Stimulated activated CD8-positive, alpha-beta memory T cell treated with anti-CD3 and anti-CD28 coated beads, Interleukin-4, amount 100 ng/mL, for 48 hours (primary cell): ENCODE data around the gene VSTM2B.
A peak's percentile ranks its signal among the peaks of the same experiment; 100 is the strongest.
"Not testable (repeated sequence)": the region's sequence is repeated elsewhere in the genome, so short reads cannot be mapped to it uniquely, and the experiment has no call there.

ENCODE experiments used
- DNase-seq: peaks from one replicate; pipeline ENCODE4 v3.0.0-alpha.2; 2020

VSTM2B gene

GRCh38 chr19:29525901-29526729 is at the start of gene VSTM2B:
VSTM2B (plus strand) TSS chr19:29525994; CDS start chr19:29526584, 590 bp downstream.
- no peak for DNase-seq

GRCh38 chr19:29476528-29476927 is 49.3 kb upstream of the VSTM2B start:
- no peak for DNase-seq

- DNase-seq, result no peak
These were observed 47.8 kb upstream of the VSTM2B start for GRCh38 chr19:29477831-29478577.

- DNase-seq, result peak; percentile 41
These were observed 46.9 kb upstream of the VSTM2B start for GRCh38 chr19:29478578-29479565.

GRCh38 chr19:29479941-29480340 is 45.9 kb upstream of the VSTM2B start:
- DNase-seq, result peak; percentile 5

GRCh38 chr19:29480507-29480906 is 45.3 kb upstream of the VSTM2B start:
- DNase-seq, result no peak

GRCh38 chr19:29482855-29483640 is 42.7 kb upstream of the VSTM2B start:
- DNase-seq, result no peak

GRCh38 chr19:29483641-29483920 is 42.2 kb upstream of the VSTM2B start:
- peak; percentile 6 for DNase-seq

GRCh38 chr19:29483944-29484581 is 41.7 kb upstream of the VSTM2B start:
- peak; percentile 12 for DNase-seq

- no peak for DNase-seq
These were observed 40.9 kb upstream of the VSTM2B start for GRCh38 chr19:29484876-29485275.

GRCh38 chr19:29485293-29485692 is 40.5 kb upstream of the VSTM2B start:
- no peak for DNase-seq

- not testable (repeated sequence) for DNase-seq
These were observed 38.8 kb upstream of the VSTM2B start for GRCh38 chr19:29486961-29487360.

- peak; percentile 16 for DNase-seq
These were observed 38.4 kb upstream of the VSTM2B start for GRCh38 chr19:29487432-29487831.

- DNase-seq, result no peak
These were observed 37.5 kb upstream of the VSTM2B start for GRCh38 chr19:29488316-29488715.

GRCh38 chr19:29489172-29489951 is 36.4 kb upstream of the VSTM2B start:
- no peak for DNase-seq

- no peak for DNase-seq
These were observed 34.3 kb upstream of the VSTM2B start for GRCh38 chr19:29491491-29491890.

GRCh38 chr19:29491995-29492577 is 33.7 kb upstream of the VSTM2B start:
- no peak for DNase-seq

- no peak for DNase-seq
These were observed 33.0 kb upstream of the VSTM2B start for GRCh38 chr19:29492769-29493168.

- peak; percentile 5 for DNase-seq
These were observed 30.7 kb upstream of the VSTM2B start for GRCh38 chr19:29495091-29495490.

- DNase-seq, result no peak
These were observed 29.8 kb upstream of the VSTM2B start for GRCh38 chr19:29495901-29496441.
